ENCODE measurements around the gene NEXN. TPM values are rescaled to one million over a fixed set of nuclear protein-coding genes. Genes with fewer than 3 reads are reported as not detected.

Gene NEXN
- total and polyA plus RNA-seq, 2 of the 8 experiments (the other 6 are each of a cell fraction or from before 2014, with no cell fraction given), result 0.20 to 2.9 TPM

DNA sequence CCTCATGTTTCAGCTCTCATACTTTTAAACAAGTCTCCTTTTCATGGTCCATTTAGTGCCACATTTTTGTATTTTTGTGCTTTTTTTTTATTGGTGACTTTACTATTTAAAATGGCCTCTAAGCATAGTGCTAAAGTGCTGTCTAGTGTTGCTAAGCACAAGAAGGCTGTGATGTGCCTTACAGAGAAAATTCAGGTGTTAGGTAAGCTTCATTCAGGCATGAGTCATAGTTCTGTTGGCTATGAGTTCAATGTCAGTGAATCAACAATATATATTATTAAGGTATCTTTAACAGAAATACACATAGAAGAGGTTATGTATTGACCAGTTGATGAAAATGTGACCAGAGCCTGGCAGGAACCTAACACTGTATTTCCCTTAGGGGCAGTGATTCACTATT lies 103.2 kb downstream of the NEXN start:
- Histone ChIP-seq H3K56ac (replicated peaks; ENCODE audit: insufficient read length, low read depth, low read length) (no peak overlapping the region), H4K5ac (ENCODE audit: insufficient read length, low read depth, low read length) (no peak overlapping the region), H3K4me3 (ENCODE audit: extremely low read depth in 1 of 4, insufficient read depth in 2 of 4, low read depth in 3 of 4, low read length in 4 of 4) (no peak overlapping the region), H3K79me2 (ENCODE audit: control insufficient read depth in 1 of 2, insufficient read depth in 2 of 2, low read length in 2 of 2) (peaks cover 4 to 72% of the 10 kb centered on the region in 2 experiments), H3K23ac (ENCODE audit: insufficient read length) (no peak overlapping the region), H2BK12ac (ENCODE audit: low read depth, low read length) (no peak overlapping the region), H4K8ac (ENCODE audit: extremely low read depth, insufficient read depth, low read length) (no peak overlapping the region), H2BK5ac (ENCODE audit: low read depth, low read length) (no peak overlapping the region), H3K79me1 (ENCODE audit: low read depth, low read length) (peaks cover 7% of the 10 kb centered on the region), H3K27ac (ENCODE audit: low read depth, low read length) (no peak overlapping the region), H2BK15ac (ENCODE audit: low read length) (no peak overlapping the region), H4K20me1 (replicated peaks in 1 of 2; ENCODE audit: control insufficient read depth in 1 of 2, insufficient read depth in 2 of 2, low read length in 2 of 2) (peaks cover 0 to 10% of the 10 kb centered on the region in 2 experiments), H3K23me2 (ENCODE audit: low read depth, low read length) (no peaks in the 10 kb centered on the region), H3K36me3 (ENCODE audit: control insufficient read depth in 2 of 4, insufficient read depth in 4 of 4, low read length in 3 of 4) (peaks cover 0 to 15% (median 6%) of the 10 kb centered on the region in 4 experiments; a peak in 5 of 8 replicates), H3K9ac (replicated peaks in 1 of 4; ENCODE audit: extremely low read depth in 1 of 4, low read depth in 3 of 4, low read length in 3 of 4) (no peak overlapping the region), H3K4me2 (ENCODE audit: insufficient read depth in 1 of 2, low read depth in 2 of 2, low read length in 2 of 2) (no peak overlapping the region), H3K27me3 (replicated peaks in 1 of 4; ENCODE audit: control insufficient read depth in 3 of 4, extremely low read depth in 1 of 4, insufficient read depth in 3 of 4, low read length in 3 of 4) (no peaks in the 10 kb centered on the region), H2BK20ac (ENCODE audit: low read length) (no peak overlapping the region), H2AK5ac (ENCODE audit: low read depth, low read length) (no peak overlapping the region), H3K4me1 (replicated peaks in 1 of 4; ENCODE audit: control insufficient read depth in 3 of 4, insufficient read depth in 4 of 4, low read length in 3 of 4) (no peaks in the 10 kb centered on the region), H3K18ac (ENCODE audit: extremely low read depth, low read length) (no peak overlapping the region), H4K91ac (replicated peaks; ENCODE audit: insufficient read length, low read length) (no peak overlapping the region), H3K4ac (replicated peaks; ENCODE audit: insufficient read length, low read depth, low read length) (no peak overlapping the region), H2BK120ac (replicated peaks; ENCODE audit: low read depth, low read length) (no peak overlapping the region), H3K9me3 (ENCODE audit: insufficient read depth in 2 of 2, low read depth in 1 of 2, low read length in 1 of 2) (no peaks in the 10 kb centered on the region), H2AFZ (ENCODE audit: low read length) (no peak overlapping the region), H3K14ac (ENCODE audit: insufficient read length) (no peak overlapping the region)
- ChIA-PET CTCF (ENCODE audit: partially characterized antibody) (interaction anchor here (1.2 to 1.7 kb wide), 3 partner anchors 11 to 123 kb away, joined by 3 to 8 read pairs (median 6); partner anchors contain the start of gene DNAJB4), POLR2A (ENCODE audit: partially characterized antibody) (interaction anchor here (1.0 to 5.5 kb wide), 4 partner anchors 11 to 14 kb away, joined by 3 to 33 read pairs (median 14); partner anchors contain the start of genes DNAJB4 and FUBP1)
- DNase-seq (ENCODE audit: low read depth in 1 of 2, low spot score in 2 of 2) (no peak), FAIRE-seq (no peak)
- no peak for TF ChIP-seq TAF1 (IDR thresholded peaks at IDR 0.05; ENCODE audit: low read depth, low read length)
- no peak for TF ChIP-seq SP1 (IDR thresholded peaks at IDR 0.05; ENCODE audit: low read depth, low read length)
- no peak for TF ChIP-seq RAD21 (IDR thresholded peaks at IDR 0.05 in 1 of 2, conservative IDR thresholded peaks at IDR 0.05 in 1 of 2; ENCODE audit: low read depth in 2 of 2, low read length in 2 of 2)
- no peak for TF ChIP-seq TAF7 (optimal IDR thresholded peaks at IDR 0.05; ENCODE audit: borderline replicate concordance, low read depth, low read length)

Other genes with a start within 250 kb of the NEXN start
- 54.6 and 54.7 TPM in 2 replicates for gene ZZZ3, start 206.0 kb upstream of the NEXN start, total RNA-seq (2021; fragmentation: NEBNext Ultra II Directional; extraction: Animal tissue kit (Norgen Biotek cat#: 25700))
- gene ZZZ3, start 206.0 kb upstream of the NEXN start, polyA plus RNA-seq (2011; rRNA removed), result 8.5 and 12.8 TPM in 2 replicates
- gene USP33, start 128.8 kb upstream of the NEXN start, total RNA-seq (2021; fragmentation: NEBNext Ultra II Directional; extraction: Animal tissue kit (Norgen Biotek cat#: 25700)), result 51.7 and 55.5 TPM in 2 replicates
- gene USP33, start 128.8 kb upstream of the NEXN start, polyA plus RNA-seq (2011; rRNA removed), result 11.8 and 20.0 TPM in 2 replicates
- 6.1 and 7.0 TPM in 2 replicates for gene MIGA1, start 109.0 kb upstream of the NEXN start, total RNA-seq (2021; fragmentation: NEBNext Ultra II Directional; extraction: Animal tissue kit (Norgen Biotek cat#: 25700))
- 0.89 and 0.95 TPM in 2 replicates for gene MIGA1, start 109.0 kb upstream of the NEXN start, polyA plus RNA-seq (2011; rRNA removed)
- 201 and 206 TPM in 2 replicates for gene FUBP1, start 90.4 kb downstream of the NEXN start, total RNA-seq (2021; fragmentation: NEBNext Ultra II Directional; extraction: Animal tissue kit (Norgen Biotek cat#: 25700))
- gene FUBP1, start 90.4 kb downstream of the NEXN start, polyA plus RNA-seq (2011; rRNA removed), result 184 and 224 TPM in 2 replicates
- 20.2 and 21.8 TPM in 2 replicates for gene DNAJB4, start 116.3 kb downstream of the NEXN start, total RNA-seq (2021; fragmentation: NEBNext Ultra II Directional; extraction: Animal tissue kit (Norgen Biotek cat#: 25700))
- gene DNAJB4, start 116.3 kb downstream of the NEXN start, polyA plus RNA-seq (2011; rRNA removed), result 5.7 and 6.6 TPM in 2 replicates
- gene GIPC2, start 157.3 kb downstream of the NEXN start, total RNA-seq (2021; fragmentation: NEBNext Ultra II Directional; extraction: Animal tissue kit (Norgen Biotek cat#: 25700)), result 0.69 and 1.9 TPM in 2 replicates
- 0.22 and 0.29 TPM in 2 replicates for gene GIPC2, start 157.3 kb downstream of the NEXN start, polyA plus RNA-seq (2011; rRNA removed)